Stimulated activated CD4-positive, alpha-beta T cell treated with anti-CD3 and anti-CD28 coated beads, Interleukin-4, amount 100 ng/mL, for 48 hours (primary cell): ENCODE data around the gene SIM2.

Source experiments
- DNase-seq, 2 donors: peaks; one replicate each; pipeline ENCODE4 v3.0.0-alpha.2; 2020; ENCODE audit warnings: low read depth in 2 of 2

The SIM2 gene

DNA sequence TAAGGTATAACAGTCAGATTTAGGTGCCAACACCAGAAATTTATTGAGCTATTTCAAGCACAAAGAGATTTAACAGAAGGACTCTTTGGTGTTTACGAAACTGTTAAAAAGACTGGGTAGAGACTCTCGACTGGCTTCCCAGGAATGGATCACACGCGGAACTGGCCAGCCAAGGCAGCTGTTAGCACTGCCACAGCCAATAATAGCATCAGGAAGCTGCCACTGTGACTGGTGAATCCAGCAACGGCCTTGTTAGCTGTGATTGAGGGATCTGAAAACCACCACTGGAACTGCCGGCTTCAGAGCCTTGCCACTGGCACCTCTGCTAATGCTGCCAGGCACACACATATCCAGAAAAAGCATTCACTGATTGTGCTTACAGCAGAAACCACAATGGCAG is 10.6 kb upstream of the SIM2 start:
- DNase-seq: no peak

- DNase-seq: no peak
Observed at GRCh38 chr21:36689324-36689723, 9.6 kb upstream of the SIM2 start.

DNA sequence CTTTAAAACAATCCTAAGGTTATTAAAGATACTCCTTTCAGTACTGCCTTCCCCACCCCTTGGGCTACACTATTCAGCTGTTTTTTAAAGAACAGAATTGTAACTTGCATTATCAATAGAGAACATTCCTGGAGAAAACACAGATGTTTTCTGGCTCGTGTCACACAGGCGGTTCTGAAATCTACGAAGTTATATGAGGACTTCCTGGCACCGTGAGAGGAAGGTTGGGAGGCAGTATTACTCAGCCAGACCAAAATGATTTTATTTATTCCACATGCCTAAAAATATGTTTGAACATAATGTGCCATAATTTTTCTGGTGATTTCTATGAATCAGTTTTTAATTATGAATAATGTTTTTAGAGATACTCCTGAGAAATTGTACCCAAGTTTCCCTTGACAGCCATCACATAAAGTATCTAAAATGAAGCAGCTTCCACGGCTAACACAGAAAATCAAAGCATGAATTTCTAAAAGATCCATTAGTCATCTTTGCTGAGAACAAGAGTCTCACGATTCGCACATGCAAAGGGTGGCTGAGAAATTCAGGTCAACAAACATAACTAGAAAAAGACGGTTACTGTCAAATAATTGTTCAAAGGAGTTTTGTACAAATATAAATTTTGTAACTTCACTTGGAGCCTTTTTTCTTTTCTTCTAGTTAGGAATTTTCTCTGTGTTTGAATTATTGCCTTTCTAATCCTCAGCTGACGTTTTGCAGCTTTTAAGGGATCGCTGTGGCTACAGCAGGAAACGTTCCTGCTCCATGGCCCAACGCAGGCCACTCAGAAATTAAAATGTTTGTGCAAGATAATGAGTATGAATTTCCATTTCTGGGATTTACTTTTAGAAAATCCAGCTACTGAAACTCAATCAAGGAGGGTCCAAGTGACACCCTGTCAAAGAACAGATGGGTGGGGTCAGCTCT is 8.0 kb upstream of the SIM2 start:
- DNase-seq: no peak

DNA sequence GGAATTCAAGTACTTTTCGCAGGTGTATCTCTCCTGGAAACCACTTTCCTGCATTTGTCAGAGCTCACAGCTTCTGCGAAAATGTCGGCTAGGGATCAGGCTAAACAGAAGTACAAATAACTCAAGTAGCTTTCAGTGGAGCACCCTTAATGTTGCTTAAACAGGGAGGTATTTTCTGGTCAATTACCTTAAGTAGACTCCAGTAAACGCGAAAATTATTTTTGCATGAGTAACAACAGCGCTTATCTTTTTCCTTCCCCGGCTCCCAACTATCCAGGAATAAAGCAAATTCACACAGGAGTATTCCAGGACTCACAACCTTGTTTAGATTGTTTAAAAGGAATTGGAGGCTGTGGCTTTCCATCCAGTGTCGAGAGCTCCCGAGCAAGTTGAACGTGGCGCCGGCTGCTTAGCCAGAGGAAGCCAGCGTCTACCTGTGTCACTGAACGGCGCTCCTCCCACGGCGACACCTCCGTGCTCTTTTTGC is 7.3 kb upstream of the SIM2 start:
- no peak for DNase-seq

DNA sequence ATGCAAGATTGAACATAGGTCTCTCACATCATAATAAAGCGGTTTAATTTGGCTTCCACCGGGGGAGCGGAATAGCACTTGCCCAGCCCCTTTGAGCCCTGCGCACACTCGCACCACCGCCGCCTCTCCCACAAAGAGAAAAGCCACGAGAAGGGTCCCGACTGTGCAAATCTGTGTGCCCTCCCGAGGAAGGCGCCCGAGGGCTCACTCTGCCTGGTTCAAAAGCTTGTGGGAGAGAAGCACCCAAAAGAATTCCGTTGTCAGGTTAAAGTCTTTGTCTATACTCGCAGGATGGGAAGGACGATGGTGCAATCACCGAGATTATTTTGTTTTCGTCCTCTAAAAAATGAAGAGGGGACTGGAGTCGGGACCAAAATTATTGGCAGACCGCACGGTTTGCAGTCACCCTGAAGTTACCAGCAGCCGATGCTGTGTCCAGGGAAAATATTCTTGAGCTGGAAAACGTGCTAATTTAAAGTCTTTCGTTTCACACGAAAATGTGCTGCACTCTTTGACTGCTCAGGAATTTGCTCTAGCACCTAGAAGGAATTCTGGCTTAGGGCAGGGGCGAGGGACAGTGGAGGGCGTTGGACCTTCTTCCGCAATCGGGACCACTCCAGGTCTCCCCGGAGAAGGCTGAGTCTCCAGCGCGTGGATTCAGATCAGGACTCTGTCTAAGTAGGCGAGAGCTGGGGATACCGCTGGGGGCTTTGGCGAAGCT is 6.6 kb upstream of the SIM2 start:
- DNase-seq: no peak

- DNase-seq: no peak
Observed at GRCh38 chr21:36692835-36693488, 6.0 kb upstream of the SIM2 start.

GRCh38 chr21:36693489-36694030 is 5.4 kb upstream of the SIM2 start:
- no peak for DNase-seq

- no peak for DNase-seq
Observed at GRCh38 chr21:36694031-36694515, 4.8 kb upstream of the SIM2 start.

- DNase-seq: no peak
Observed at GRCh38 chr21:36694593-36695282, 4.2 kb upstream of the SIM2 start.

DNA sequence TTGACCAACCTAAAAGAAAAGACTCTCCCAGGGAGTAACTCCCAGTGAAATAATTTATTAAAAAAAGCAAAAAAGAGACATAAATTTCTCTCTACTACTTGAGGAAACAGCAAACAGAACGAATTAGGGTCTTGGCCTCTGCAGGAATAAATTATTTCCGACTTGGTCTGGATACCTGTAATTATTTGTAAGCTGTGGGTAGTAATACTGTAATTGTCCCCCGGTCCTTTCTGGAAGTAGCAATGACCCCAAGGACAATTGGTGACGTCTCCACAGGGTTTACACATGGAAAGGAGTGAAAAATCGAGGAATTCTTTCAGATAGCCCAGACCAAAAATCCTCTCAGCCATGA is 3.7 kb upstream of the SIM2 start:
- DNase-seq: no peak

GRCh38 chr21:36695671-36696389 is 3.1 kb upstream of the SIM2 start:
- no peak for DNase-seq

DNA sequence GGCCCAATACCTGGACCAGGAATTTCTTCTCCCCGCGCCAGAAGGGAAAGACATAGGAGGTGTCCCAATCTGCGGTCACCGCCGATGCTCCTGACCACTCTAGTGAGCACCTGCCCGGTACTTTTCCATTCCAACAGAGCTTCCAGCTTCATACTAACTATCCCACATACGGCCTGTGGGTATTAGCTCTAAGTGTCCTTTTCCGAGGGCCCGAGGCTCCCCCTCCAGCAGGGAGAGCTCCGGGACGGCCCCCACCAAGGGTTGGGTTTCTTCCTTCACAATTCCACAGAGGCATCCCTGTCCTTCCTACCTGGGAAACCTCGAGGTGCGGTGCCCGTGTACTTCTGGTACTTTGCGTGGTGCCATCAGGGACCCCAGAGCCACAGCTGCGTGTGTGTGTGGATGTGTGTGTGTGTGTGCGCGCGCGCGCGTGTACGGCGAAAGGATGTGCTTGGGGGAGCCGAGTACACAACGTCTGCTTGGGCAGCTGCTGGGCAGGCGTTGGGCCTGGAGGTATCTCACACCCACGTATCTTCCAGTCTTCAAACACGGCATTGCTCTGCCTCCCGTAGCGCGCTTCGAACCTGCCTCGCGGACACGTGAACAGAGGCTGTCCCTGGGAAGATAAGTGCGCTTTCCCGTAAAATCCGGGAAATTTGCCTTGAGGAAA is 2.4 kb upstream of the SIM2 start:
- no peak for DNase-seq

DNA sequence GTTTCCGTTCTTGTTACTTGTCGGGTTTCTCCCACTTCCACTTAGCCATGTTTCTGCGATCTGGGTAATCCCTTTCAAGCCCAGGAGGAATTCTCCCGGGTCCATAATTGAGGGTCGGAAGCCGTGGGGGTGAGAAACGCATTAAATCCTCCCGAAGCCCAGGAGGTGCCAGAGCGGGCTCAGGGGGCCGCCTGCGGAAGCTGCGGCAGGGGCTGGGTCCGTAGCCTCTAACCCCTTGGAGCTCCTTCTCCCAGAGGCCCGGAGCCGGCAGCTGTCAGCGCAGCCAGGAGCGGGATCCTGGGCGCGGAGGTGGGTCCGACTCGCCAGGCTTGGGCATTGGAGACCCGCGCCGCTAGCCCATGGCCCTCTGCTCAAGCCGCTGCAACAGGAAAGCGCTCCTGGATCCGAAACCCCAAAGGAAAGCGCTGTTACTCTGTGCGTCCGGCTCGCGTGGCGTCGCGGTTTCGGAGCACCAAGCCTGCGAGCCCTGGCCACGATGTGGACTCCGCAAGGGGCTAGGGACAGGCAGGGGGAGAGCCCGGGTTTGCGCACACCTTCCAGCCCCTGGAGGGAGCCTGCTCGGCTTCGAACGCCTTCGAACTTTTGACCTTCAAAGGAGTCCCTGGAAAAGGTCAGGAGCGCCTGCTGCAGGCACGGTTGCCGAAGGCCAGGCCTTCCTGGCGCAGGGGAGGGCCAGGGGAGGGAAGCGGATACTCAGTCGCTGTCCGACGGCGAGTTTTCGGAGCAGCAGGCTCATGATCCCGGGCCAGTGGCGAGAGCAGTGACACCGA is 1.7 kb upstream of the SIM2 start:
- no peak for DNase-seq

DNA sequence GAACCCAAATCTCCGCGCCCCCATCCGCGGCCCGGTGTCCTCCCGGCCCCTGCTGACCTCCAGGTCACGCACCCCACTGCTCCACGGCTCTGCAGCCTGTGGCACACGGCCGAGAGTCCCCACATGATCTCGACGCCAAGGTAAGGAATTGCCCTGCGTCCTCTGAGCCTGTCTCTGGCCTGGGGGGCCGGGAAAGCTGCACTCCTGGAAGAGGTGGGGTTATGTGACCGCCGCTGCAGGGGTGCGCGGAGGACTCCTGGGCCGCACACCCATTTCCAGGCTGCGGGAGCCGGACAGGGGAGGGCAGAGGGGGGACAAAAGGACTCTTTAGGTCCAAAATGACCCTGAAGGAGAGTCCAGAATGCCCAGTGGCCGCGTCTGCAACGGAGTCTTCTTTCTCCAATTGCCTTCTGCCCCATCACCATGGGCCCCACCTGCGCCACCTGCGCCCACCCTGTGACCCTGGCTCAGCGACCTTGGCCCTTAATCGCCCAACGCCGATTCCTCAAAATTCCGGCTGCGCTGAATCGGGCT is 997 bp upstream of the SIM2 start:
- DNase-seq: no peak

- DNase-seq: no peak
Observed at GRCh38 chr21:36698385-36698980, 432 bp upstream of the SIM2 start.

DNA sequence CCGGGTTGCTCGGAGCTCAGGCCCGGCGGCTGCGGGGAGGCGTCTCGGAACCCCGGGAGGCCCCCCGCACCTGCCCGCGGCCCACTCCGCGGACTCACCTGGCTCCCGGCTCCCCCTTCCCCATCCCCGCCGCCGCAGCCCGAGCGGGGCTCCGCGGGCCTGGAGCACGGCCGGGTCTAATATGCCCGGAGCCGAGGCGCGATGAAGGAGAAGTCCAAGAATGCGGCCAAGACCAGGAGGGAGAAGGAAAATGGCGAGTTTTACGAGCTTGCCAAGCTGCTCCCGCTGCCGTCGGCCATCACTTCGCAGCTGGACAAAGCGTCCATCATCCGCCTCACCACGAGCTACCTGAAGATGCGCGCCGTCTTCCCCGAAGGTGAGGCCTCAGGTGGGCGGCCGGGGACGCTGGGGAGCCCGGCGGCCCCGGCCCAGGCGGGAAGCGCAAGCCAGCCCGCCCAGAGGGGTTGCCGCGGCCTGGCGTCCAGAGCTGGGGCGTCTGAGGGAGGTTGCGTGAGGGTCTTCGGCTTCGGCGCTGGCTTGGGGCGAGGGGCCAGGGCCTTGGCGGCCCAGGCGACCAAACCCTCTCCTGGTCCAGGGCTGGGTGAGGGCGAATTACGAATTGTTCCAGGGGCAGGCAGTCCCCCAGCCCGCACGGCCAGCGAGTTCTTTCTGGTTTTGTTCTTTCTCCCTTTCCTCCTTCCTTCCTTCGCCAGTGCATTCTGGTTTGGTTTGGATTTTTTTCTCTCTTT is 805 bp downstream of the SIM2 start:
- DNase-seq: no peak

- DNase-seq: no peak
Observed at GRCh38 chr21:36700295-36700970, 1.5 kb downstream of the SIM2 start.
